GM21515 (cell line): ENCODE measurements around the gene ISOC1.

Experiments
- ATAC-seq: cut with Tn5 transposase; IDR thresholded peaks from one replicate; pipeline ENCODE4 v1.9.1; 2021; ENCODE audit not compliant: unreplicated experiment

Gene ISOC1

GRCh38 chr5:129094087-129094923 lies at the start of gene ISOC1:
ISOC1 (plus strand) TSS chr5:129094749; CDS start chr5:129094767, 18 bp downstream.
- peak; percentile 92 for ATAC-seq

- ATAC-seq: no peak
Measured at GRCh38 chr5:129046151-129046550, 48.4 kb upstream of the ISOC1 start.

GRCh38 chr5:129048509-129048908 lies 46.0 kb upstream of the ISOC1 start:
- no peak for ATAC-seq

- ATAC-seq: no peak
Measured at GRCh38 chr5:129049126-129049799, 45.3 kb upstream of the ISOC1 start.

GRCh38 chr5:129051283-129051682 lies 43.3 kb upstream of the ISOC1 start:
- ATAC-seq: no peak

- ATAC-seq: no peak
Measured at GRCh38 chr5:129053438-129053837, 41.1 kb upstream of the ISOC1 start.

- no peak for ATAC-seq
Measured at GRCh38 chr5:129057329-129057728, 37.2 kb upstream of the ISOC1 start.

- no peak for ATAC-seq
Measured at GRCh38 chr5:129061849-129062248, 32.7 kb upstream of the ISOC1 start.

GRCh38 chr5:129063483-129064113 lies 31.0 kb upstream of the ISOC1 start:
- no peak for ATAC-seq

GRCh38 chr5:129065721-129066120 lies 28.8 kb upstream of the ISOC1 start:
- no peak for ATAC-seq

GRCh38 chr5:129067745-129068144 lies 26.8 kb upstream of the ISOC1 start:
- ATAC-seq: no peak

- ATAC-seq: peak; percentile 79
Measured at GRCh38 chr5:129069292-129069691, 25.3 kb upstream of the ISOC1 start.

GRCh38 chr5:129073111-129073510 lies 21.4 kb upstream of the ISOC1 start:
- no peak for ATAC-seq

GRCh38 chr5:129074903-129075302 lies 19.6 kb upstream of the ISOC1 start:
- no peak for ATAC-seq

- no peak for ATAC-seq
Measured at GRCh38 chr5:129077433-129078075, 17.0 kb upstream of the ISOC1 start.

- ATAC-seq: no peak
Measured at GRCh38 chr5:129078247-129078646, 16.3 kb upstream of the ISOC1 start.

GRCh38 chr5:129078660-129079059 lies 15.9 kb upstream of the ISOC1 start:
- no peak for ATAC-seq

- ATAC-seq: no peak
Measured at GRCh38 chr5:129079496-129079895, 15.1 kb upstream of the ISOC1 start.

GRCh38 chr5:129080766-129081165 lies 13.8 kb upstream of the ISOC1 start:
- no peak for ATAC-seq

GRCh38 chr5:129082225-129083136 lies 12.1 kb upstream of the ISOC1 start:
- ATAC-seq: no peak
